B cell (primary cell): ENCODE measurements around the gene ARHGAP6.

ENCODE experiments used
- EZH2 ChIP-seq: IDR thresholded peaks from 2 replicates; pipeline ENCODE4 v1.6.1; 2012; ENCODE audit warnings: borderline replicate concordance, low read depth, mild to moderate bottlenecking, moderate library complexity, low read length; ENCODE audit not compliant: insufficient read depth, poor library complexity, severe bottlenecking
- TF ChIP-seq, protein P1 (sequence below): fragments of 200-600 bp; IDR thresholded peaks from one replicate; pipeline ENCODE4 v1.8.0; 2022; ENCODE audit warnings: antibody characterized with exemption, mild to moderate bottlenecking

DNA sequence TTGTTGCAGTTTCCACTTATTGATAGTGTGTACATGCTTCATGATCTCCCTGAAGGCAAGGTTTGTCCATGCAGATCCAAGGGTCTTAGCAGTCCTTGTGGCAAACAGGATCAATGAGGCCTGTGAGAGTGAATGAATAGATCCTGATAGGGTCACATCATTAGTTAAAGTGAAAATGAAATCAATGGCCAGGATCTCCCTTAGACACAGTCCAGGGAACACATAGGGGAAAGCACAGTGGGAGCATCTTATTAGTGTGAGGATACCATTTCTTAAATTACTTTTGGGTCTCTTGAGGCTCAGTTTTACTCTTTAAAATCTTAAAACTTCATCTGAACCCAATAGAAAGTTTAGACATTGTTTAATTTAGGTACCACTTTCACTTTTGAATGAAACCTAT, 59.3 kb downstream of the ARHGAP6 start:
- TF ChIP-seq, protein P1, sequence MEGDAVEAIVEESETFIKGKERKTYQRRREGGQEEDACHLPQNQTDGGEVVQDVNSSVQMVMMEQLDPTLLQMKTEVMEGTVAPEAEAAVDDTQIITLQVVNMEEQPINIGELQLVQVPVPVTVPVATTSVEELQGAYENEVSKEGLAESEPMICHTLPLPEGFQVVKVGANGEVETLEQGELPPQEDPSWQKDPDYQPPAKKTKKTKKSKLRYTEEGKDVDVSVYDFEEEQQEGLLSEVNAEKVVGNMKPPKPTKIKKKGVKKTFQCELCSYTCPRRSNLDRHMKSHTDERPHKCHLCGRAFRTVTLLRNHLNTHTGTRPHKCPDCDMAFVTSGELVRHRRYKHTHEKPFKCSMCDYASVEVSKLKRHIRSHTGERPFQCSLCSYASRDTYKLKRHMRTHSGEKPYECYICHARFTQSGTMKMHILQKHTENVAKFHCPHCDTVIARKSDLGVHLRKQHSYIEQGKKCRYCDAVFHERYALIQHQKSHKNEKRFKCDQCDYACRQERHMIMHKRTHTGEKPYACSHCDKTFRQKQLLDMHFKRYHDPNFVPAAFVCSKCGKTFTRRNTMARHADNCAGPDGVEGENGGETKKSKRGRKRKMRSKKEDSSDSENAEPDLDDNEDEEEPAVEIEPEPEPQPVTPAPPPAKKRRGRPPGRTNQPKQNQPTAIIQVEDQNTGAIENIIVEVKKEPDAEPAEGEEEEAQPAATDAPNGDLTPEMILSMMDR, result no peak
- TF ChIP-seq EZH2, result no peak
